ENCODE results near the gene TMEM256.
"Not testable (repeated sequence)": the region's sequence is repeated elsewhere in the genome, so short reads cannot be mapped to it uniquely, and the experiment has no call there.

Gene TMEM256

GRCh38 chr17:7380855-7381683, 22.8 kb downstream of the TMEM256 start, which contains the start of gene TNK1:
TSS of gene TNK1 (plus strand) at chr17:7381089. CDS start at chr17:7382927, 1,838 bp downstream.
- no peak for DNase-seq

- DNase-seq = no peak
These were observed 23.6 kb downstream of the TMEM256 start for GRCh38 chr17:7380321-7380720.

- DNase-seq = no peak
These were observed 24.8 kb downstream of the TMEM256 start for GRCh38 chr17:7379134-7379533.

GRCh38 chr17:7374353-7374752, 29.5 kb downstream of the TMEM256 start:
- no peak for DNase-seq

GRCh38 chr17:7370853-7371252, 33.0 kb downstream of the TMEM256 start:
- DNase-seq = no peak

GRCh38 chr17:7369825-7370224, 34.1 kb downstream of the TMEM256 start:
- DNase-seq = no peak

- not testable (repeated sequence) for DNase-seq
These were observed 35.3 kb downstream of the TMEM256 start for GRCh38 chr17:7368599-7368994.

GRCh38 chr17:7367918-7368598, 35.8 kb downstream of the TMEM256 start:
- no peak for DNase-seq

- no peak for DNase-seq
These were observed 36.8 kb downstream of the TMEM256 start for GRCh38 chr17:7367083-7367482.

- DNase-seq = not testable (repeated sequence)
These were observed 37.9 kb downstream of the TMEM256 start for GRCh38 chr17:7365963-7366362.

GRCh38 chr17:7363311-7363710, 40.6 kb downstream of the TMEM256 start:
- DNase-seq = no peak

- DNase-seq = no peak
These were observed 42.0 kb downstream of the TMEM256 start for GRCh38 chr17:7361906-7362305.

- no peak for DNase-seq
These were observed 46.5 kb downstream of the TMEM256 start for GRCh38 chr17:7357381-7357780.

- DNase-seq = no peak
These were observed 47.1 kb downstream of the TMEM256 start for GRCh38 chr17:7356756-7357155.

GRCh38 chr17:7356072-7356549, 47.8 kb downstream of the TMEM256 start:
- DNase-seq = no peak

GRCh38 chr17:7355573-7355972, 48.3 kb downstream of the TMEM256 start:
- no peak for DNase-seq

GRCh38 chr17:7355053-7355452, 48.8 kb downstream of the TMEM256 start, which contains the start of gene TMEM95:
TSS of gene TMEM95 (plus strand) at chr17:7355156. CDS start at chr17:7355205, 49 bp downstream.
- no peak for DNase-seq

GRCh38 chr17:7354262-7354843, 49.5 kb downstream of the TMEM256 start:
- no peak for DNase-seq
